ENCODE measurements around the gene LRRC4C.

DNA sequence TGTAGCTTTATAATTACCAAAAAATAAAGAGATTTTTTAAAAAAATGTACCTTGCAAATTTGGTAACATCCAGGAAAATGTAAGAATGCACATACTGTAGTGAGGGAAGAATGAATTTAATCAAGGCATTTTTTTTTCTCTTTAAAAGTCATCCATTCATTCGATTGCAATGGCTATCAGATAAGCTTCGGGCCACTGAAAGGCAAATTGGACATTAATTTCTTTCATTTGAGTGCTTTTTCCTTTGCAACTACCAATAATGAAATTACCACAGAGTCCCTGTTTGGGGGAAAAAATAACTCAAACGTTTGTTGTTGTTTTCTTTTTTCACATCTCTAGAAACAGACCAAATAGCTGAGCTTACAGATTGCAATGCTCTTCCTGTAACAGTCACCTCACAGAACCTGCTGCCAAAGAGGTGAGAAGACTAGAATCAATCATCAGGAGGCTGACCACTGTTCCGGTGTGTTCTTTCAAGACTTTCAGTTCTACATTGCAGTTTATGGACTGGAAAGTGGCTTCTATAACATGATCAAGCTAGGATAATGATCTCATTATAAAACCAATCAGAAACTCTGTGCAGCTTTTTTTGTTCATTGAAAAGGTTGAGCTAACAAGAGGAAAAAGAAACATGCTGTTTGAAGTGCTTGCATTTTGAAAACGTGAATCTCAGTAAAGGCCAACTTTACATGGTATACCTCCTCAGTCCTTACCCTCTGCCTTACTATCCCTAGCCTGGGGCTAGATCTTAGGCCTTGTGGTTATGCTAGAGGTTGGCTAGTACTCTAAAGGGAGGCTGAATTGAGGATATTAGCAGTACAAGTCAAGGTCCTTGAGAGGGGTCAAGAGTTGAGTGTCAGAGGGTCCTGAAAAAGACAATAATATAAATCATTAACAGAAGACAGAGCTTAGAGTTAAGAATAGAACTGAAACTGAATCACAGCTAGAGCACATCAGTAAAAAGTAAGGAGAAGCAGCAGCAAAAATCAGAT lies 1276.1 kb downstream of the LRRC4C start:
- TF ChIP-seq, protein P1, sequence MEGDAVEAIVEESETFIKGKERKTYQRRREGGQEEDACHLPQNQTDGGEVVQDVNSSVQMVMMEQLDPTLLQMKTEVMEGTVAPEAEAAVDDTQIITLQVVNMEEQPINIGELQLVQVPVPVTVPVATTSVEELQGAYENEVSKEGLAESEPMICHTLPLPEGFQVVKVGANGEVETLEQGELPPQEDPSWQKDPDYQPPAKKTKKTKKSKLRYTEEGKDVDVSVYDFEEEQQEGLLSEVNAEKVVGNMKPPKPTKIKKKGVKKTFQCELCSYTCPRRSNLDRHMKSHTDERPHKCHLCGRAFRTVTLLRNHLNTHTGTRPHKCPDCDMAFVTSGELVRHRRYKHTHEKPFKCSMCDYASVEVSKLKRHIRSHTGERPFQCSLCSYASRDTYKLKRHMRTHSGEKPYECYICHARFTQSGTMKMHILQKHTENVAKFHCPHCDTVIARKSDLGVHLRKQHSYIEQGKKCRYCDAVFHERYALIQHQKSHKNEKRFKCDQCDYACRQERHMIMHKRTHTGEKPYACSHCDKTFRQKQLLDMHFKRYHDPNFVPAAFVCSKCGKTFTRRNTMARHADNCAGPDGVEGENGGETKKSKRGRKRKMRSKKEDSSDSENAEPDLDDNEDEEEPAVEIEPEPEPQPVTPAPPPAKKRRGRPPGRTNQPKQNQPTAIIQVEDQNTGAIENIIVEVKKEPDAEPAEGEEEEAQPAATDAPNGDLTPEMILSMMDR (IDR thresholded peaks at IDR 0.05), result no peak
- TF ChIP-seq POLR2A (IDR thresholded peaks at IDR 0.05), result no peak
- no peak for TF ChIP-seq EP300 (IDR thresholded peaks at IDR 0.05)
